Liver (tissue), 9 donors: ENCODE measurements around the gene GNG14. TPM values are rescaled to one million over a fixed set of nuclear protein-coding genes. Genes with fewer than 3 reads are reported as not detected.

Source experiments
- DNase-seq: peaks from one replicate; pipeline ENCODE4 v3.0.0-alpha.2; 2017; ENCODE audit warnings: low spot score
- H3K27ac ChIP-seq, 2 donors: one replicate each; pipeline ENCODE4 v1.7.0; 2013; ENCODE audit warnings: inconsistent platforms in 2 of 2, low read length in 2 of 2, control low read depth in 1 of 2, low read depth in 1 of 2, mild to moderate bottlenecking in 1 of 2
- H3K27me3 ChIP-seq, 4 donors: one replicate each; pipeline versions ENCODE4 v1.6.1 to v1.7.0; 2013; ENCODE audit warnings: low read length in 3 of 4, inconsistent platforms in 1 of 4, mild to moderate bottlenecking in 1 of 4, moderate library complexity in 1 of 4; ENCODE audit not compliant: control insufficient read depth in 4 of 4, insufficient read depth in 4 of 4
- H3K36me3 ChIP-seq, 4 donors: one replicate each; pipeline versions ENCODE4 v1.6.1 to v1.7.0; 2013; ENCODE audit warnings: low read length in 3 of 4, mild to moderate bottlenecking in 3 of 4, low read depth in 1 of 4, moderate library complexity in 1 of 4; ENCODE audit not compliant: control insufficient read depth in 4 of 4, insufficient read depth in 3 of 4
- H3K4me1 ChIP-seq, 4 donors: one replicate each; pipeline versions ENCODE4 v1.6.1 to v1.7.0; 2013; ENCODE audit warnings: low read length in 3 of 4, mild to moderate bottlenecking in 3 of 4, moderate library complexity in 1 of 4; ENCODE audit not compliant: control insufficient read depth in 4 of 4, insufficient read depth in 4 of 4
- H3K4me3 ChIP-seq, 3 donors: one replicate each; pipeline versions ENCODE4 v1.6.1 to v1.7.0; 2013; ENCODE audit warnings: low read length in 3 of 3, control low read depth in 1 of 3, low read depth in 1 of 3, mild to moderate bottlenecking in 1 of 3
- H3K9ac ChIP-seq, 2 donors: one replicate each; pipeline ENCODE4 v1.7.0; 2013; ENCODE audit warnings: low read length in 2 of 2, mild to moderate bottlenecking in 2 of 2, moderate library complexity in 2 of 2, control low read depth in 1 of 2, low read depth in 1 of 2
- H3K9me3 ChIP-seq, 4 donors: one replicate each; pipeline versions ENCODE4 v1.6.1 to v1.7.0; 2013; ENCODE audit warnings: low read length in 3 of 4; ENCODE audit not compliant: control insufficient read depth in 4 of 4
- ATF3 ChIP-seq: IDR thresholded peaks from 2 replicates; pipeline ENCODE4 v1.6.1; 2016; ENCODE audit warnings: antibody characterized with exemption
- CTCF ChIP-seq: fragments of 150-350 bp; IDR thresholded peaks from 2 replicates; pipeline ENCODE4 v1.5.1; 2017; ENCODE audit warnings: improper control_type of control experiment, low read depth, low read length; ENCODE audit not compliant: missing input control
- EGR1 ChIP-seq, 2 donors: IDR thresholded peaks; 2 replicates each; pipeline ENCODE4 v1.6.1; 2016 to 2018; ENCODE audit warnings: antibody characterized with exemption in 2 of 2, low read depth in 2 of 2
- FOXA1 ChIP-seq: IDR thresholded peaks from 2 replicates; pipeline ENCODE4 v1.6.1; 2016; ENCODE audit warnings: antibody characterized with exemption
- FOXA2 ChIP-seq: IDR thresholded peaks from 2 replicates; pipeline ENCODE4 v1.6.1; 2016; ENCODE audit warnings: antibody characterized with exemption
- GABPA ChIP-seq, 2 donors: IDR thresholded peaks in 1 of 2; conservative IDR thresholded peaks in 1 of 2; 2 replicates each; pipeline ENCODE4 v1.6.1; 2016; ENCODE audit warnings: antibody characterized with exemption in 2 of 2, mild to moderate bottlenecking in 1 of 2, moderate library complexity in 1 of 2
- HNF4A ChIP-seq, 2 donors: conservative IDR thresholded peaks; 2 replicates each; pipeline ENCODE4 v1.6.1; 2016; ENCODE audit warnings: antibody characterized with exemption in 2 of 2, mild to moderate bottlenecking in 2 of 2
- JUND ChIP-seq, 2 donors: IDR thresholded peaks; 2 replicates each; pipeline ENCODE4 v1.6.1; 2016; ENCODE audit warnings: antibody characterized with exemption in 2 of 2
- MAX ChIP-seq: IDR thresholded peaks from 2 replicates; pipeline ENCODE4 v1.6.1; 2016; ENCODE audit warnings: antibody characterized with exemption
- NR2F2 ChIP-seq: IDR thresholded peaks from 2 replicates; pipeline ENCODE4 v1.6.1; 2016; ENCODE audit warnings: antibody characterized with exemption
- RAD21 ChIP-seq, 2 donors: IDR thresholded peaks; 2 replicates each; pipeline ENCODE4 v1.6.1; 2016; ENCODE audit warnings: antibody characterized with exemption in 2 of 2, mild to moderate bottlenecking in 2 of 2
- REST ChIP-seq: IDR thresholded peaks from 2 replicates; pipeline ENCODE4 v1.6.1; 2016; ENCODE audit warnings: antibody characterized with exemption, mild to moderate bottlenecking
- RXRA ChIP-seq, 2 donors: IDR thresholded peaks; 2 replicates each; pipeline ENCODE4 v1.6.1; 2017 to 2018; ENCODE audit warnings: antibody characterized with exemption in 2 of 2, mild to moderate bottlenecking in 1 of 2
- SP1 ChIP-seq: IDR thresholded peaks from 2 replicates; pipeline ENCODE4 v1.6.1; 2018; ENCODE audit warnings: antibody characterized with exemption, mild to moderate bottlenecking
- YY1 ChIP-seq: IDR thresholded peaks from 2 replicates; pipeline ENCODE4 v1.6.1; 2016; ENCODE audit warnings: antibody characterized with exemption, mild to moderate bottlenecking
- ZBTB33 ChIP-seq: IDR thresholded peaks from 2 replicates; pipeline ENCODE4 v1.6.1; 2016; ENCODE audit warnings: antibody characterized with exemption
- WGBS: extraction: QIAGEN DNeasy Blood & Tissue Kit; methylation state at CpG from one replicate; pipeline ENCODE4 v1.1.7; 2013; 5-methylcytosine and 5-hydroxymethylcytosine counted together
- polyA plus RNA-seq, 2 donors: library from polyadenylated mRNA; stranded (reverse) in 1 of 2; unstranded in 1 of 2; fragments of 200-250 nt in 1 of 2; fragments of >200 nt in 1 of 2; fragmentation: Nextera tagmentation in 1 of 2; extraction: Ambion mirVana in 1 of 2; gene quantifications; one replicate each; pipeline versions ENCODE4 v1.2.1 to v1.2.3, GENCODE V29; 2013 to 2015
- total RNA-seq, 2 donors: library from RNA; depleted of rRNA; stranded (reverse); fragments of >200 nt; gene quantifications; one replicate each; pipeline ENCODE4 v1.2.3, GENCODE V29; 2014
- donor health status: healthy.
- donor health status: healthy.
- donor health status: healthy.
- donor health status: healthy.
- donor health status: healthy.

GNG14 gene
- total and polyA plus RNA-seq, 4 donors = not detected

- no peak for TF ChIP-seq GABPA (IDR thresholded peaks at IDR 0.05 in 1 of 2, conservative IDR thresholded peaks at IDR 0.05 in 1 of 2)
- TF ChIP-seq YY1 = no peak
- TF ChIP-seq REST = no peak
- Histone ChIP-seq H3K36me3 (peaks cover 0 to 5% (median under 1%) of the 10 kb centered on the region in 4 donors), H3K9me3 (no peaks in the 10 kb centered on the region), H3K9ac (no peak overlapping the region), H3K4me3 (no peak overlapping the region), H3K27me3 (no peaks in the 10 kb centered on the region), H3K27ac (no peak overlapping the region), H3K4me1 (peaks cover 5 to 8% (median 6%) of the 10 kb centered on the region in 4 donors)
- WGBS = 96% methylated on average over 10 of the region's 10 CpGs
- DNase-seq = no peak
Observed at GRCh38 chr19:12649941-12650340, 37.9 kb upstream of the GNG14 start.

GRCh38 chr19:12652219-12652618 is 35.6 kb upstream of the GNG14 start:
- no peak overlapping the region for H3K27ac ChIP-seq
- no peak overlapping the region for H3K9ac ChIP-seq
- TF ChIP-seq MAX = no peak
- TF ChIP-seq RAD21 (IDR thresholded peaks at IDR 0.05) = no peak
- TF ChIP-seq SP1 = no peak
- no peak for TF ChIP-seq NR2F2
- TF ChIP-seq RXRA (IDR thresholded peaks at IDR 0.05) = no peak
- no peak for TF ChIP-seq EGR1 (IDR thresholded peaks at IDR 0.05; ENCODE audit: low read depth in 2 of 2)
- no peak for TF ChIP-seq JUND (IDR thresholded peaks at IDR 0.05)
- TF ChIP-seq HNF4A (conservative IDR thresholded peaks at IDR 0.05) = no peak
- TF ChIP-seq CTCF = no peak
- no peak for TF ChIP-seq FOXA1
- no peak for TF ChIP-seq ZBTB33
- TF ChIP-seq YY1 = no peak
- TF ChIP-seq ATF3 = no peak
- TF ChIP-seq REST = no peak
- no peak for TF ChIP-seq GABPA (IDR thresholded peaks at IDR 0.05 in 1 of 2, conservative IDR thresholded peaks at IDR 0.05 in 1 of 2)
- TF ChIP-seq FOXA2 = no peak
- 96% methylated on average over 6 of the region's 6 CpGs for WGBS
- H3K4me3 ChIP-seq = no peak overlapping the region
- H3K27me3 ChIP-seq = no peaks in the 10 kb centered on the region
- no peak for DNase-seq
- no peaks in the 10 kb centered on the region for H3K9me3 ChIP-seq
- peaks cover 5 to 8% (median 6%) of the 10 kb centered on the region in 4 donors for H3K4me1 ChIP-seq
- H3K36me3 ChIP-seq = peaks cover 0 to 20% (median 4%) of the 10 kb centered on the region in 4 donors
